Activated B cell treated with CpG ODN at 0.5 μM for 24 hours (primary cell): ENCODE measurements around the gene PTPRJ. TPM values are rescaled to one million over a fixed set of nuclear protein-coding genes. Genes with fewer than 3 reads are reported as not detected.

Source experiments
- ATAC-seq: fragments of 200-7000 bp; cut with Tn5 transposase; one replicate; pipeline ENCODE4 v1.10.0; 2021; ENCODE audit warnings: low read depth, mild to moderate bottlenecking, moderate library complexity
- CTCF ChIA-PET: fragments of 350-600 bp; sonication (Branson Sonifier 250); formaldehyde crosslinking; loops from one replicate; lab custom pipeline; 2021; ENCODE audit warnings: antibody characterized with exemption; lab: Charles Lee
- POLR2A ChIA-PET: fragments of 350-600 bp; sonication (Branson Sonifier 250); formaldehyde crosslinking; loops from one replicate; lab custom pipeline; 2021; ENCODE audit warnings: antibody characterized with exemption; lab: Charles Lee
- DNase-seq: peaks from one replicate; pipeline ENCODE4 v3.0.0; 2022
- H3K27ac Mint-ChIP-seq: one replicate; pipeline ENCODE4 v1.8.0; 2020; ENCODE audit warnings: mixed read lengths
- H3K27me3 Mint-ChIP-seq: one replicate; pipeline ENCODE4 v1.8.0; 2021; ENCODE audit warnings: mixed read lengths
- H3K36me3 Mint-ChIP-seq: one replicate; pipeline ENCODE4 v1.8.0; 2021; ENCODE audit warnings: low read depth, mixed read lengths
- H3K4me1 Mint-ChIP-seq: one replicate; pipeline ENCODE4 v1.8.0; 2021; ENCODE audit warnings: mixed read lengths
- H3K4me3 Mint-ChIP-seq: one replicate; pipeline ENCODE4 v1.8.0; 2020; ENCODE audit warnings: mild to moderate bottlenecking, mixed read lengths
- H3K9me3 Mint-ChIP-seq: one replicate; pipeline ENCODE4 v1.8.0; 2020; ENCODE audit warnings: mixed read lengths
- intact Hi-C: fragments of 100-400 bp; cut with micrococcal nuclease; formaldehyde crosslinking; loops from one replicate; pipeline ENCODE4 v1.15.1; 2024
- total RNA-seq: library from RNA; stranded (reverse); gene quantifications from 2 replicates; pipeline ENCODE4 v1.2.3, GENCODE V29; 2022
- TF ChIP-seq, protein P1 (sequence below): fragments of 200-600 bp; IDR thresholded peaks from one replicate; pipeline ENCODE4 v1.8.0; 2022; ENCODE audit warnings: antibody characterized with exemption, mild to moderate bottlenecking

The PTPRJ gene
- total RNA-seq, 1 donor from 2014 or later: 19.2 TPM

GRCh38 chr11:47983464-47984397, 3.4 kb downstream of the PTPRJ start:
- no peaks in the 10 kb centered on the region for H3K27me3 Mint-ChIP-seq
- peak overlapping the region; percentile 5 for H3K27ac Mint-ChIP-seq
- TF ChIP-seq, protein P1, sequence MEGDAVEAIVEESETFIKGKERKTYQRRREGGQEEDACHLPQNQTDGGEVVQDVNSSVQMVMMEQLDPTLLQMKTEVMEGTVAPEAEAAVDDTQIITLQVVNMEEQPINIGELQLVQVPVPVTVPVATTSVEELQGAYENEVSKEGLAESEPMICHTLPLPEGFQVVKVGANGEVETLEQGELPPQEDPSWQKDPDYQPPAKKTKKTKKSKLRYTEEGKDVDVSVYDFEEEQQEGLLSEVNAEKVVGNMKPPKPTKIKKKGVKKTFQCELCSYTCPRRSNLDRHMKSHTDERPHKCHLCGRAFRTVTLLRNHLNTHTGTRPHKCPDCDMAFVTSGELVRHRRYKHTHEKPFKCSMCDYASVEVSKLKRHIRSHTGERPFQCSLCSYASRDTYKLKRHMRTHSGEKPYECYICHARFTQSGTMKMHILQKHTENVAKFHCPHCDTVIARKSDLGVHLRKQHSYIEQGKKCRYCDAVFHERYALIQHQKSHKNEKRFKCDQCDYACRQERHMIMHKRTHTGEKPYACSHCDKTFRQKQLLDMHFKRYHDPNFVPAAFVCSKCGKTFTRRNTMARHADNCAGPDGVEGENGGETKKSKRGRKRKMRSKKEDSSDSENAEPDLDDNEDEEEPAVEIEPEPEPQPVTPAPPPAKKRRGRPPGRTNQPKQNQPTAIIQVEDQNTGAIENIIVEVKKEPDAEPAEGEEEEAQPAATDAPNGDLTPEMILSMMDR: no peak
- ATAC-seq (no peak), DNase-seq (no peak)
- POLR2A ChIA-PET: interaction anchor here (0.5 to 1.8 kb wide), 6 partner anchors 9 to 1376 kb away, joined by 3 to 6 read pairs (median 4); no protein-coding TSS in a partner anchor
- H3K4me3 Mint-ChIP-seq: peak overlapping the region; percentile 64
- H3K36me3 Mint-ChIP-seq: peaks cover 3% of the 10 kb centered on the region
- peaks cover 56% of the 10 kb centered on the region for H3K4me1 Mint-ChIP-seq
- no peaks in the 10 kb centered on the region for H3K9me3 Mint-ChIP-seq
- intact Hi-C loops: no loop called here
- CTCF ChIA-PET: interaction anchor here (1.2 to 2.1 kb wide), 3 partner anchors 49 to 125 kb away, joined by 3 to 9 read pairs (median 3); no protein-coding TSS in a partner anchor

GRCh38 chr11:47986219-47986618, 5.9 kb downstream of the PTPRJ start:
- no peak overlapping the region for H3K4me3 Mint-ChIP-seq
- no peaks in the 10 kb centered on the region for H3K9me3 Mint-ChIP-seq
- ATAC-seq: no peak
- ChIA-PET POLR2A (no interaction called here), CTCF (no interaction called here)
- intact Hi-C loops: no loop called here
- DNase-seq: no peak
- peak overlapping the region; percentile 14 for H3K27ac Mint-ChIP-seq
- no peaks in the 10 kb centered on the region for H3K27me3 Mint-ChIP-seq
- H3K36me3 Mint-ChIP-seq: peaks cover 3% of the 10 kb centered on the region
- peaks cover 70% of the 10 kb centered on the region for H3K4me1 Mint-ChIP-seq
- TF ChIP-seq, protein P1: no peak

DNA sequence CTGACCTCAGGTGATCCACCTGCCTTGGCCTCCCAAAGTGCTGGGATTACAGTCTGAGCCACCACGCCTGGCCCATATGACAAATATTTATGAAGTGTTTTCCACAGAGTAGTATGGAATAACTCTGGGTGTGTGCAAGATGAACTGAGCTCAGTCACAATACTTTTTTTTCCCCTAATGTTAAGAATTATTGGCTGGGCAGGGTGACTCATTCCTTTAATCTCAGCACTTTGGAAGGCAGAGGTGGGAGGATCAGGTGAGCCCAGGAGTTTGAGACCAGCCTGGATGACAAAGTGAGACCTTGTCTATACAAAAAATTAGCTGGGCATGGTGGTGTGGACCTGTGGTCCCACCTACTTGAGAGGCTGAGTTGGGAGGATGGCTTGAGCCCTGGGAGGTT, 6.4 kb downstream of the PTPRJ start:
- Mint-ChIP-seq H3K9me3 (no peaks in the 10 kb centered on the region), H3K27me3 (no peaks in the 10 kb centered on the region), H3K4me3 (no peak overlapping the region), H3K4me1 (peaks cover 73% of the 10 kb centered on the region), H3K27ac (peak overlapping the region; percentile 62), H3K36me3 (peaks cover 3% of the 10 kb centered on the region)
- POLR2A ChIA-PET: no interaction called here
- intact Hi-C loops: no loop called here
- no peak for ATAC-seq
- TF ChIP-seq, protein P1: no peak
- DNase-seq: no peak
- CTCF ChIA-PET: no interaction called here

DNA sequence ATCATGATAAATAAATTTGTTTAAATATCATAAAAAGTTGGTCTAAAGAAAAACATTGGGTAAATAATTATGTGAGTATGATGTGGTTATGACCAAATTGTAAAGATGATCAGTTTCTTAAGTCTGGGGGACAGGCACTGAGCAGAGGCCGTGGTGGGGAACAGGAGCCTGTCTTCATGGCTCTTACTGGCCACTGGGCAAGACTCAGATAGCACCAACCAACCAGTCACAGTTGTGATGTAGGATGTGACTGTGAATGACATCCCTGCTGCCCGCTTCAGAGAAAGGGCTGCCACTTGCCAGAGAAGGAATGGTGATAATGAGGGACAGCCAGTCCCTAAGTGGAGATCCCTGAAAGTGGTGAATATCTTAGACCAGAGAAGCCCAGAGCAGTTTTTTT, 7.0 kb downstream of the PTPRJ start:
- ATAC-seq: peak; percentile 40
- peaks cover 3% of the 10 kb centered on the region for H3K36me3 Mint-ChIP-seq
- ChIA-PET POLR2A (no interaction called here), CTCF (no interaction called here)
- peak overlapping the region; percentile 78 for H3K4me3 Mint-ChIP-seq
- peaks cover 68% of the 10 kb centered on the region for H3K4me1 Mint-ChIP-seq
- no peaks in the 10 kb centered on the region for H3K27me3 Mint-ChIP-seq
- H3K27ac Mint-ChIP-seq: peak overlapping the region; percentile 83
- H3K9me3 Mint-ChIP-seq: no peaks in the 10 kb centered on the region
- TF ChIP-seq, protein P1: no peak
- intact Hi-C loops: no loop called here
- DNase-seq: no peak

- no peaks in the 10 kb centered on the region for H3K27me3 Mint-ChIP-seq
- H3K4me3 Mint-ChIP-seq: peak overlapping the region; percentile 78
- CTCF ChIA-PET: no interaction called here
- TF ChIP-seq, protein P1: no peak
- ATAC-seq (peak; percentile 53), DNase-seq (no peak)
- intact Hi-C loops: no loop called here
- H3K36me3 Mint-ChIP-seq: peaks cover 3% of the 10 kb centered on the region
- peaks cover 65% of the 10 kb centered on the region for H3K4me1 Mint-ChIP-seq
- H3K9me3 Mint-ChIP-seq: no peaks in the 10 kb centered on the region
- peak overlapping the region; percentile 83 for H3K27ac Mint-ChIP-seq
- POLR2A ChIA-PET: no interaction called here
Observed at GRCh38 chr11:47987781-47988180, 7.4 kb downstream of the PTPRJ start.
